SKM-1 (cell line): Measurements from ENCODE around the gene WASF3.
A peak's percentile ranks its signal among the peaks of the same experiment; 100 is the strongest.

ENCODE experiments used
- DNase-seq: peaks from one replicate; lab custom pipeline; 2025; ENCODE audit not compliant: unreplicated experiment; lab: John Stamatoyannopoulos, UW

Gene WASF3

DNA sequence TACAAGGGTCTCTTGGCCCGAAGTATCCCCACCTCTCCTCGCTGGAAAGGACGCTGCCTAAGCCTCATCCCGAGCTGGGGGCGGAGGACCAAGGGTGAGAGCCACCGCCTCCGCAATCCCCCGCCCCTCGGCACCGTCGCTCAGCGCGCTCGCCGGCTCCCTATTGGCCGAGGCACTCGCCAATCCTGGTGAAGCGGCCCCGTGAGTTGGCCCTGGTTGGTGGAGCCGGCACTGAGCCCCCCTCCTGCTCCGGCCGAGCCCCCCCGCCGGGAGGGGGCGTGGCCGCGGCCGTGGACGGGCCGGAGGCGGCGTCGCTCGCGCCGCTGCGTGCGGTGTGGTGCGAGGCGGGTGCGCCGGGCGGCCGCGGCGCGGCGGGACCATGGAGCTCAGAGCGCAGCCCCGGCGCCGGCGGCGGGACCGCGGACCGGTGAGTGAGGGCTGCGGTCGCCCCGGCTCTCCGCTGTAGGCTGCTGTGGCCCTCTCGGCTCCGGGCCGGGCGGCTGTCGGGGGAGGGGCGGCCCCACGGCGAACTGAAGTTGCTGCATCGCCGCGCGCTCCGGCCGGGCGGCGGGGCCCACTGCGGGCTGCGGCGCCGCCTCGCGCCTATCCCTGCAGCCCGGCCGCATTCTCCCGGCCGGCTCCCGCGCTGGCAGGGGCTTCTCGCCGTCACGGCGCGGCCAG is at the start of gene WASF3:
Gene WASF3 (plus strand): TSS at position 291 of the 681 bp plus-strand sequence. CDS start 84,588 bp downstream, outside the sequence.
- DNase-seq: peak; percentile 73

DNA sequence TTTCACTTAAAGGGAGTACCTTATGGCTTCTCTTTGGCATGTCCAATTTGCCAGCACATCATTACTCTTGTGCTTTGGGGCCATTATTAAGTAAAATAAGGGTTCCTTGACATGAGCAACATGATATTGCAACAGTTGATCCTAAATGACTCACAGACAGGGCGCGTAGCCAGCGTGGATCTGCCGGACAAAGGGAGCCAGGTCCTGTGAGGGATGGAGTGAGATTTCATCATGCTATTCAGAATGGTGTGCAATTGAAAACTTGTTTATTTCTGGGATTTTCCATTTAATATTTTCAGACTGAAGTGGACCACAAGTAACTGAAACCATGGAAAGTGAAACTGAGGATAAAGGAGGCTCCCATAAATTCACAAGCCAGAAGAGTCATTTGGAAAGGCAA is 48.6 kb upstream of the WASF3 start:
- no peak for DNase-seq

DNA sequence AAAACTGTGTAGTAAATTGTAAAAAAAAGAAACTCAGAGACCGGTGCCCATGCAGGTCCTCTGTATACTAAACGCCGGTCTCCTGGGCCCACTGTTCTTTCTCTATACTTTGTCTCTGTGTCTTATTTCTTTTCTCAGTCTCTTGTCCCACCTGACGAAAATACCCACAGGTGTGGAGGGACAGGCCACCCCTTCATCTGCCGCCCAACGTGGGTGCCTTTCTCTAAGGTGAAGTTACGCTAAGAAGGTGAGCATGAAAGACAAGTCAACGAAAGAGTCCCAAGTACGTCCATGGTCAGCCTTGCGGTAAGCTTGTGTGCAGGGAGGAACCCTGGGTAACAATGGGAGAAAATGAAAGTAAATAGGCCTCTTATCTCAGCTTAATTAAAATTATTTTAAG is 48.0 kb upstream of the WASF3 start:
- no peak for DNase-seq

- no peak for DNase-seq
These were observed 43.6 kb upstream of the WASF3 start for GRCh38 chr13:26513931-26514330.

GRCh38 chr13:26515721-26516120 is 41.8 kb upstream of the WASF3 start:
- no peak for DNase-seq

- no peak for DNase-seq
These were observed 39.5 kb upstream of the WASF3 start for GRCh38 chr13:26517936-26518335.

DNA sequence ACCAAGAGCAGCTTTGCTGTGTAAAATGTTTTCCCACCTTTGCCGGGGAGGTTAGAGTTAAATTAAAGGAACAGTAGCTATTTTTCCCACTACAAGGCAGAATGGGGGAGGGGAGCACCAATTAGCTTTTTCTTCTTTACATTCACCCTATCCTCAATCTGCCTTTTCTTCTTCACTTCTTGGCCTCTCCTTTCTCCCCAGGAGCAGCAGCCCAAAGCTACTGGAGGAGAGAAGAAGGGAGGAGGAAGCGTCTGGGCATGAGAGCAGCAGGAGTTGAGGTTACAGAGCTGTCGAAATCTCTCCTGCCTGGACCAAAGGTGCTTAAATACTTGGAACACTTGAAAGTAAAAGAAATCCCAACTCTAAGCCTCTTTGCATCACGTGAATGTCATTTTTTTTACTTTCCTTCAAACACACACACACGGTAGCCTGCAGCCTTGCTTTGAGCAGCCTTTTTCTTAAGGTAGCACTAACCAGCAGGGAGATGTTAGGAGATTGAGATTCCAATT is 39.0 kb upstream of the WASF3 start:
- DNase-seq: no peak

- DNase-seq: no peak
These were observed 34.9 kb upstream of the WASF3 start for GRCh38 chr13:26522571-26522970.

DNA sequence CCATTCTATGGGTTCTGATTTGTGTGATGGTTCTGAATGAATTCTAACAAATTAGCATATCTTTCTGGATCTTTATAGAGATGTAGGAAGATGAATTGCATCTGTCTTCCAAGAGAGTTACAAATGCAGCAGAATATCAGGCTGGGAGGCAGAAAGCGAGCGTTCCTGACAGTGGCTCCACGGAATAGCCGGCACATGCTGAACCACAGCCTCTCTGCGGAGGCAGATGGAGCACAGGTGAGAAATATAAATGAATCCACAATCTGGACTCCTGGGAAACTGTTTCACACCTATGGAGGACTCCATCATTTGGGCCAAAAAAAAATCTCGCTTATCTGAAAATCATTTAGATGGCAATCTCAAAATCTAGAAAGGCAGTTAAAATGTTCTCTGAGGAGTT is 34.5 kb upstream of the WASF3 start:
- DNase-seq: no peak

DNA sequence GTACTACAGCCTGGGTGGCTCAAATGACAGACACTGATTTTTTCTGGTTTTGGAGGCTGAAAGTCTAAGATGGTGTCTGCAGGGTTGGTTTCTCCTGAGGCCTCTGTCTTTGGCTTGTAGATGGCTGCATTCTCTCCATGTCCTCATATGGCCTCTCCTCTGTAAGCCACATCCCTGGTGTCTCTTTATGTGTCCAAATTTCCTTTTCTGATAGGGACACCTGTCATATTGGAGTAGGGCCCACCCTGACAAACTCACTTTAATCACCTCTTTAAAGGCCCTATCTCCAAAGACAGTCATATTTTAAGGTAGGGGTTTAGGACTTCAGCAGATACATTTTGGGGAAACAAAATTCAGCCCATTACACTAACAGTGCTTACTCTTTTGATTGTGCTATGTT is 32.0 kb upstream of the WASF3 start:
- DNase-seq: no peak

- DNase-seq: no peak
These were observed 30.7 kb upstream of the WASF3 start for GRCh38 chr13:26526702-26527216.

DNA sequence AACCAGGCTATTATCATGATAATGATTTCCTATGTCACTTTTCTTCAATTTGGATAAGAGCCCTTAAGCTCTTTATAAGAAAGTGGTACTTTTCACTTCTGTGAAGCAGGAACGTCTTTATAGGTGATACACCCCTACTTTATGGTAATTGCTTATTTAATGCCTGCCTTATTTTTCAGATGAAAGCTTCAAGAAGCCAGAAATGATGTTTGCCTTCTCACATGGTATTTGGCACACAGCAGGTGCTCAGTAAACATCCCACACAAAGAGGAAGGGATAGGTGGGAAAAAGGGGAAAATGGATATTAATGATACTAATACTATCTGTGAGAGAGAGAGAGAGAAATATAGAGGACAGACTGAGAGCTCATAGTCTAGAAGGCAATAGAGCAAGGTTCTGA is 29.0 kb upstream of the WASF3 start:
- DNase-seq: no peak

GRCh38 chr13:26529441-26529840 is 28.0 kb upstream of the WASF3 start:
- no peak for DNase-seq

GRCh38 chr13:26531742-26532141 is 25.7 kb upstream of the WASF3 start:
- DNase-seq: no peak

GRCh38 chr13:26534036-26534726 is 23.3 kb upstream of the WASF3 start:
- no peak for DNase-seq

DNA sequence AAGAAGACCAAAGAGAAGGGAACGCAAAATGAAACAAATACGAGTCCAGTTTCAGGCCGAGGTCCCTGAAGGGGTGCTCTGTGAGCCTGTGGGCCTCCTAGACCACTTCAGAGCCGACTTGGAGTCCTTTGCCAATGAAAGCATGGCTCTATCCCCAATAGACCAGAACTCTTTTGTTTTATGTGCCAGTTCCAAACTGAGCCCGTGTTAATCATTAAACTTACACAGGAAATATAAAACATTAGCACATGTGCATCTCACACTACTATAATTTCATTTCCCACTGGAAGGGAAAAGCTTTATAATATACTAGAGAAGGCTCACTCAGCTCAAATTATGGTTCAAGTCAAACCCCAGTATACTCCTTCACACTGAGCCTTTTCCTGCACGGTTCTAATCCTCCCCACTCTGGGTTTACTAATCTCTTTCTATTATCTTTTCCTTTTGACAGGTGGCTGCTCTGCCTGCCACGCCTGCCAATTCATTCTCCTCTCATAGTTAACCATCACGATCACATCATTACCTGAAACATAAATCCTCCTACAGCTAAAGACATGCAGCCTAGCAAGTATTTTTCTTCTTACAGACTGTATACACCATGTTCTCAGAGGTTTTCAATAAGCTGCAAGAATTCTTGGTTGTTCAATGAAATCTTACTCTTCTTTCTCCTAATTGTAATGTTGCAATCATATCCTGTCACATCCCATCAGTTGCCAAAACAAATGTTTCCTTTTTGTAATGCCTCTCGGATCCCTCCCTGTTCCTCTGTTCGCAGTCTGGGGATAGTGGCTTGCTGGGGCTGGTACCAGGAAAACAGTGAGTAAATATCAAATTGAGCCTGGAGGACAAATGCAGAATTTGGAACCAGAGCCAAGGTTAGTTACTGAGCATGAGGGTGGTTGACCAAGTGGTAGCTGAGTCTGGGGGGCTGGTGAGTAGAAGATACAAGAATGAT is 18.8 kb upstream of the WASF3 start:
- no peak for DNase-seq

DNA sequence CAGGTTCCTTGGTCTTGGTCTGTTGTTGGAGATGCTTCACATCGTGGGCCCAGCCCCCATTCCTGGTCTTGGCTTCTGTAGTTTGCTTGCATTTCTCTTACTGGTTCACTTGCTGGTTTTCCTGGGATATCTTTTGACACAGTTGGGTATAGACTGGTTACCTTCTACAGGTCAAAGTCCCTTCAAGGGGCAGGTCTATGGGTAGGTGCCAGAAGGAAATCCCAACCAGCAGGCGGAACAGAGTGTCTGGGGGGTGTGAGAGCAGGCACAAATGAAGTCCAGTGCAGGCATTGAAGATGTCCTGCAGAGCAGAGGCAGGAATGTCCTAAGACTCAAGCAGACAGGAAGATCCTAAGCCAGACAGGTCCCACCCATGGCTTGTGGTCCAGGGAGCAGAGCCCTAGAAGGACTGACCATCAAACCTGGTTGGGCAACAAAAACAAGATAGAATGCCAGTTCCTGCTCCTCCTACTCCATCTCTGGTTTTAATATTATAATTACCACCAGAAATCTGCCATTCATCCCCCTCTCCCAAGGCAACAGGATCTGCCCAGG is 17.7 kb upstream of the WASF3 start:
- no peak for DNase-seq

DNA sequence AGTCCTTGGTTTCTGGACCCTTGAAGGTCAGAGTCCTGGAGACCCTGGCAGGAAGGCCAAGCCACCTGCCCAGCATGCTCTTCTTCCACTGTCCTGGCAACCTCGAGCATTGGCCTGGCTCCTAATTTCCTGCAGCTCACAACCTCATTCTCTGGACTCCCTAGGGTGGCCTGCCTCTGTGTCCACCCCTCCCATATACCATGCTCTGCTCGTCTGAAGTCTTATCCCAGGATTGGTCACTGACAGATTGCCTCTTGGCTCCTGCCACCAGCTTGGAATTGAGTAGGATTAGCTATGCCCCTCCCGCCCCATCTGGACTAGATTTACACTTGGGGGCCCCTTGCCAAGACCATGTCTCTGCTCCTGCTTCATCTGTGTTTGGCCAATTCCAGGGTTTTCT is 17.1 kb upstream of the WASF3 start:
- no peak for DNase-seq

DNA sequence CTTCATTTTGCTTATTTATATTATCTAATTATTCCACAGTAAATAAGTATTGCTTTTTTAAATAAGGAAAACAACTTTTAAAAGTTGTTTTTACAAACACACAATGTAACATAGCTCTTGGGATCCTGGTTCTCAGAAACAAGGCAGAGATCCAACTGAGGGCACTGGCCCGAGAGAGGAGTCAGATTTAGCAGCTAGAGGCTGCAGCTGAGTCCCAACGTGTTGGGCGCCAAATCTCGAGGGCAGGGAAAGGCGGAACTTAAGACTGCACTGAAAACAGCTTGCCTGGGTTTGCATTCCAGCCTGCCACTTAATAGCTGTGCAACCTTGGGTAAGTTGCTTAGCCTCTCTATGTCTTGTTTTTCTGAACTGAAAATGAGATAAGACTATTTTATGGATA is 16.4 kb upstream of the WASF3 start:
- DNase-seq: no peak

DNA sequence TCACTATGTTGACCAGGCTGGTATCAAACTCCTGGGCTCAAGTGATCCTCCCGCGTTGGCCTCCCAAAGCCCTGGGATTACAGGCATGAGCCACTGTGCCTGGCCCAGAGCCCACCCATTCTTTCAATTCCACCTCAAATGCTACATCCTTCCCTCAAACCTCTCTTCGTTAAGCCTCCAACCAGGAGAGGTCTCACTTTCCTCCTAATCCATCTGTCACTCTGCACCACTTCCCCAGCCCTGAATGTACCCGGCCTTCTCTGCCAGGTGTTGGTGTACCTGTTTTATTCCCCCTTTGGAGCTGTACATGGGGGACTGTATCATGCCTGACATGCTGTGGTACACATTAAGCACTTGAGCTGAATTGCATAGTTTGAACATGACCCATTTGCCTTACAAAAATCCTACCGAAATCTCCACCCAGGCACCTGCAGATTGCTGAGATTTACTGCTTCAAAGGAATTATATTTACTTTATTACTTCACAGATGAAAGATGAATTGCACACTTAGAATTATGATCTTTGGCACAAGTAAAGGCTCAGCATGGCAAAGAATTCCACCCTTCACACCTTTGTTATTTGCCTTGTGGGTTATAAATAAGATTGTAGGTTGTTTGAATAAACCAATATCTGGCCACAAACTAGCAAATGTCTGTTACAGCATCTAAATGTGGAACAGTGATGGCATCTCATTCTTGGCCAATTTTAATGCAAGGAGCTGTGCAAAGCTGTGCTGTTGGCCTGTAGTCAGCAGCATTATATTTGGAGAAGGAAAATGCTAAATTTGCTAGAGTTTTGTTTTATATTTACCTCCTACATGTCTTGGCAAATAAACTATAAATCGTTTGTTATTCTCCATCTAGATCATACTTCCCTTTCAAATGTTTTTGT is 15.6 kb upstream of the WASF3 start:
- DNase-seq: no peak
